ENCODE data around the gene CTDP1.
"Not testable (repeated sequence)": the region's sequence is repeated elsewhere in the genome, so short reads cannot be mapped to it uniquely, and the experiment has no call there.

Gene CTDP1

GRCh38 chr18:79748321-79749180, 68.9 kb downstream of the CTDP1 start:
- H3K4me3 Mint-ChIP-seq, result no peak overlapping the region
- no peak for DNase-seq (ENCODE audit: low spot score)
- H3K4me1 Mint-ChIP-seq (ENCODE audit: low read depth), result no peaks in the 10 kb centered on the region
- no peaks in the 10 kb centered on the region for H3K27me3 Mint-ChIP-seq (ENCODE audit: low read depth)
- H3K27ac Mint-ChIP-seq, result no peak overlapping the region
- no peaks in the 10 kb centered on the region for H3K9me3 Mint-ChIP-seq
- peaks cover 15% of the 10 kb centered on the region for H3K36me3 Mint-ChIP-seq (ENCODE audit: low read depth)

- Mint-ChIP-seq H3K36me3 (ENCODE audit: low read depth) (peaks cover 15% of the 10 kb centered on the region), H3K4me1 (ENCODE audit: low read depth) (no peaks in the 10 kb centered on the region), H3K27ac (no peak overlapping the region), H3K4me3 (no peak overlapping the region), H3K27me3 (ENCODE audit: low read depth) (no peaks in the 10 kb centered on the region), H3K9me3 (no peaks in the 10 kb centered on the region)
- DNase-seq (ENCODE audit: low spot score), result no peak
Observed at GRCh38 chr18:79749251-79750191, 69.9 kb downstream of the CTDP1 start.

GRCh38 chr18:79750980-79751571, 71.5 kb downstream of the CTDP1 start:
- Mint-ChIP-seq H3K4me1 (ENCODE audit: low read depth) (no peaks in the 10 kb centered on the region), H3K27me3 (ENCODE audit: low read depth) (no peaks in the 10 kb centered on the region), H3K9me3 (no peaks in the 10 kb centered on the region), H3K36me3 (ENCODE audit: low read depth) (peaks cover 23% of the 10 kb centered on the region), H3K27ac (no peak overlapping the region), H3K4me3 (no peak overlapping the region)
- no peak for DNase-seq (ENCODE audit: low spot score)

- H3K27ac Mint-ChIP-seq; DNase-seq (ENCODE audit: low spot score); H3K27me3 Mint-ChIP-seq (ENCODE audit: low read depth); H3K4me3 Mint-ChIP-seq; H3K4me1 Mint-ChIP-seq (ENCODE audit: low read depth); H3K9me3 Mint-ChIP-seq: not testable (repeated sequence)
- H3K36me3 Mint-ChIP-seq (ENCODE audit: low read depth), result peaks cover 25% of the 10 kb centered on the region
Observed at GRCh38 chr18:79751918-79752578, 72.4 kb downstream of the CTDP1 start.

GRCh38 chr18:79752946-79753345, 73.3 kb downstream of the CTDP1 start:
- H3K9me3 Mint-ChIP-seq; DNase-seq (ENCODE audit: low spot score); H3K27ac Mint-ChIP-seq; H3K4me3 Mint-ChIP-seq; H3K27me3 Mint-ChIP-seq (ENCODE audit: low read depth); H3K4me1 Mint-ChIP-seq (ENCODE audit: low read depth): not testable (repeated sequence)
- peaks cover 25% of the 10 kb centered on the region for H3K36me3 Mint-ChIP-seq (ENCODE audit: low read depth)

GRCh38 chr18:79753391-79753851, 73.8 kb downstream of the CTDP1 start:
- Mint-ChIP-seq H3K4me1 (ENCODE audit: low read depth) (no peaks in the 10 kb centered on the region), H3K27ac (no peak overlapping the region), H3K9me3 (no peaks in the 10 kb centered on the region), H3K4me3 (no peak overlapping the region), H3K27me3 (ENCODE audit: low read depth) (no peaks in the 10 kb centered on the region), H3K36me3 (ENCODE audit: low read depth) (peaks cover 28% of the 10 kb centered on the region)
- DNase-seq (ENCODE audit: low spot score), result no peak

GRCh38 chr18:79754022-79754761, 74.6 kb downstream of the CTDP1 start:
- H3K9me3 Mint-ChIP-seq, result peaks cover 4% of the 10 kb centered on the region
- H3K27me3 Mint-ChIP-seq (ENCODE audit: low read depth), result no peaks in the 10 kb centered on the region
- H3K4me3 Mint-ChIP-seq, result no peak overlapping the region
- no peaks in the 10 kb centered on the region for H3K4me1 Mint-ChIP-seq (ENCODE audit: low read depth)
- no peak overlapping the region for H3K27ac Mint-ChIP-seq
- H3K36me3 Mint-ChIP-seq (ENCODE audit: low read depth), result peaks cover 28% of the 10 kb centered on the region
- DNase-seq (ENCODE audit: low spot score), result no peak

- no peak for DNase-seq (ENCODE audit: low spot score)
- no peak overlapping the region for H3K4me3 Mint-ChIP-seq
- peaks cover 25% of the 10 kb centered on the region for H3K36me3 Mint-ChIP-seq (ENCODE audit: low read depth)
- H3K27me3 Mint-ChIP-seq (ENCODE audit: low read depth), result no peaks in the 10 kb centered on the region
- no peak overlapping the region for H3K27ac Mint-ChIP-seq
- peaks cover 10% of the 10 kb centered on the region for H3K9me3 Mint-ChIP-seq
- no peaks in the 10 kb centered on the region for H3K4me1 Mint-ChIP-seq (ENCODE audit: low read depth)
Observed at GRCh38 chr18:79754831-79755351, 75.3 kb downstream of the CTDP1 start.

GRCh38 chr18:79755496-79756142, 76.0 kb downstream of the CTDP1 start:
- no peak overlapping the region for H3K27ac Mint-ChIP-seq
- H3K27me3 Mint-ChIP-seq (ENCODE audit: low read depth), result no peaks in the 10 kb centered on the region
- no peak overlapping the region for H3K4me3 Mint-ChIP-seq
- DNase-seq (ENCODE audit: low spot score), result no peak
- peaks cover 10% of the 10 kb centered on the region for H3K9me3 Mint-ChIP-seq
- peaks cover 26% of the 10 kb centered on the region for H3K36me3 Mint-ChIP-seq (ENCODE audit: low read depth)
- no peaks in the 10 kb centered on the region for H3K4me1 Mint-ChIP-seq (ENCODE audit: low read depth)

- Mint-ChIP-seq H3K27me3 (ENCODE audit: low read depth) (no peaks in the 10 kb centered on the region), H3K4me1 (ENCODE audit: low read depth) (no peaks in the 10 kb centered on the region), H3K4me3 (no peak overlapping the region), H3K36me3 (ENCODE audit: low read depth) (peaks cover 26% of the 10 kb centered on the region), H3K27ac (no peak overlapping the region), H3K9me3 (peaks cover 10% of the 10 kb centered on the region)
- DNase-seq (ENCODE audit: low spot score), result no peak
Observed at GRCh38 chr18:79756143-79756500, 76.5 kb downstream of the CTDP1 start.

- no peaks in the 10 kb centered on the region for H3K4me1 Mint-ChIP-seq (ENCODE audit: low read depth)
- no peak for DNase-seq (ENCODE audit: low spot score)
- H3K4me3 Mint-ChIP-seq, result no peak overlapping the region
- peaks cover 10% of the 10 kb centered on the region for H3K9me3 Mint-ChIP-seq
- H3K36me3 Mint-ChIP-seq (ENCODE audit: low read depth), result peaks cover 26% of the 10 kb centered on the region
- no peak overlapping the region for H3K27ac Mint-ChIP-seq
- no peaks in the 10 kb centered on the region for H3K27me3 Mint-ChIP-seq (ENCODE audit: low read depth)
Observed at GRCh38 chr18:79756826-79757225, 77.2 kb downstream of the CTDP1 start.

GRCh38 chr18:79760348-79760747, 80.7 kb downstream of the CTDP1 start:
- Mint-ChIP-seq H3K27me3 (ENCODE audit: low read depth) (no peaks in the 10 kb centered on the region), H3K9me3 (peaks cover 10% of the 10 kb centered on the region), H3K4me3 (no peak overlapping the region), H3K36me3 (ENCODE audit: low read depth) (peaks cover 10% of the 10 kb centered on the region), H3K27ac (no peak overlapping the region), H3K4me1 (ENCODE audit: low read depth) (no peaks in the 10 kb centered on the region)
- no peak for DNase-seq (ENCODE audit: low spot score)

Measured in T-helper 2 cell treated with Interferon-gamma antibody and Interleukin-4, amounts not matched to agents 5 μg/mL and 100 μg/mL, for 36 hours (primary cell).